H1 (cell line): Measurements from ENCODE around the gene CENPO.

ENCODE experiments used
- CEBPB ChIP-seq: IDR thresholded peaks from 2 replicates; pipeline ENCODE4 v1.6.1; 2012; ENCODE audit warnings: low read depth, low read length
- HDAC2 ChIP-seq, 2 experiments: fragments of 300-600 bp in 1 of 2; sonication (generic) in 1 of 2; IDR thresholded peaks; 2 replicates each; pipeline ENCODE4 v1.6.1; 2011 to 2012; ENCODE audit warnings: low read depth in 2 of 2, low read length in 2 of 2, mild to moderate bottlenecking in 2 of 2, moderate library complexity in 2 of 2, borderline replicate concordance in 1 of 2, inconsistent platforms in 1 of 2
- TF ChIP-seq, protein P1 (sequence below): IDR thresholded peaks from 2 replicates; pipeline ENCODE4 v1.6.1; 2012; ENCODE audit warnings: inconsistent platforms
- TF ChIP-seq, protein P2 (sequence below), 3 experiments: IDR thresholded peaks; 1 replicate in 2 of 3; 2 replicates in 1 of 3; pipeline versions ENCODE4 v1.5.1 to v1.6.1; 2011; ENCODE audit warnings: low read length in 3 of 3, mild to moderate bottlenecking in 3 of 3, inconsistent platforms in 2 of 3, low read depth in 1 of 3, moderate library complexity in 1 of 3; ENCODE audit not compliant: insufficient read depth in 1 of 3; ENCODE audit errors: control extremely low read depth in 1 of 3

DNA sequence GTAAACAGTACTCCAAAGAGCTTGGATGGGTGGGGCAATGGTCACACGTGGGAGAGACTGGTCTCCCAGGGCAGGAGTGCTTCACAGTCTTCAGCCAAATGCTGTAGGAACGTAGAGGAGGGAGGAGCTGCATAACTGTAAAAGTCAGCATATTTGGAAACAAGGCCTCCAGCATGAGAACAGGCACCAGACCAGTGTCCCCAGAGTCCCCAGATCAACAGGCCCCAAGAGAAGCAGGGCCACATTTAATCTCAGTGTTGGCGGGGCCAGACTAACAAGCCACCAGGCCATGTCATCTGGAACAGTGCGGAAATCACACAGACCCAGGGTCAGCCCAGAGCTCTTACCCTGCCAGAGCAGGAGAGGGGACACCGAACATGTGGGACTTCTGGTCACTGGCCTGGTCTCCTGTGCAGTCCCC, 63.6 kb downstream of the CENPO start:
- TF ChIP-seq, protein P1, sequence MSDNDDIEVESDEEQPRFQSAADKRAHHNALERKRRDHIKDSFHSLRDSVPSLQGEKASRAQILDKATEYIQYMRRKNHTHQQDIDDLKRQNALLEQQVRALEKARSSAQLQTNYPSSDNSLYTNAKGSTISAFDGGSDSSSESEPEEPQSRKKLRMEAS: no peak
- TF ChIP-seq, protein P2, sequence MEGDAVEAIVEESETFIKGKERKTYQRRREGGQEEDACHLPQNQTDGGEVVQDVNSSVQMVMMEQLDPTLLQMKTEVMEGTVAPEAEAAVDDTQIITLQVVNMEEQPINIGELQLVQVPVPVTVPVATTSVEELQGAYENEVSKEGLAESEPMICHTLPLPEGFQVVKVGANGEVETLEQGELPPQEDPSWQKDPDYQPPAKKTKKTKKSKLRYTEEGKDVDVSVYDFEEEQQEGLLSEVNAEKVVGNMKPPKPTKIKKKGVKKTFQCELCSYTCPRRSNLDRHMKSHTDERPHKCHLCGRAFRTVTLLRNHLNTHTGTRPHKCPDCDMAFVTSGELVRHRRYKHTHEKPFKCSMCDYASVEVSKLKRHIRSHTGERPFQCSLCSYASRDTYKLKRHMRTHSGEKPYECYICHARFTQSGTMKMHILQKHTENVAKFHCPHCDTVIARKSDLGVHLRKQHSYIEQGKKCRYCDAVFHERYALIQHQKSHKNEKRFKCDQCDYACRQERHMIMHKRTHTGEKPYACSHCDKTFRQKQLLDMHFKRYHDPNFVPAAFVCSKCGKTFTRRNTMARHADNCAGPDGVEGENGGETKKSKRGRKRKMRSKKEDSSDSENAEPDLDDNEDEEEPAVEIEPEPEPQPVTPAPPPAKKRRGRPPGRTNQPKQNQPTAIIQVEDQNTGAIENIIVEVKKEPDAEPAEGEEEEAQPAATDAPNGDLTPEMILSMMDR (IDR thresholded peaks at IDR 0.05; ENCODE audit: control extremely low read depth in 1 of 3, insufficient read depth in 1 of 3, low read depth in 1 of 3, low read length in 3 of 3): no peak
- TF ChIP-seq HDAC2 (IDR thresholded peaks at IDR 0.05; ENCODE audit: borderline replicate concordance in 1 of 2, low read depth in 2 of 2, low read length in 2 of 2) (no peak), CEBPB (no peak)
